HUDEP-2 (cell line): ENCODE data around the gene NXNL2.

Source experiments
- DNase-seq, 76 experiments: peaks; one replicate each; lab custom pipeline; 2025; ENCODE audit not compliant: unreplicated experiment in 76 of 76; lab: John Stamatoyannopoulos, UW

NXNL2 gene

GRCh38 chr9:88534456-88535225 lies at the start of gene NXNL2:
Gene NXNL2 (plus strand): TSS chr9:88535178. CDS start chr9:88535435, 257 bp downstream.
- DNase-seq, result peak in 35 of 76 experiments; percentile 2 to 53 (median 15)

- no peak for DNase-seq
Measured at GRCh38 chr9:88488166-88488565, 46.8 kb upstream of the NXNL2 start.

GRCh38 chr9:88494983-88495721 lies 39.8 kb upstream of the NXNL2 start:
- no peak for DNase-seq

GRCh38 chr9:88497224-88497623 lies 37.8 kb upstream of the NXNL2 start:
- no peak for DNase-seq

- no peak for DNase-seq
Measured at GRCh38 chr9:88498880-88499279, 36.1 kb upstream of the NXNL2 start.

- no peak for DNase-seq
Measured at GRCh38 chr9:88501086-88501485, 33.9 kb upstream of the NXNL2 start.

GRCh38 chr9:88502552-88503034 lies 32.4 kb upstream of the NXNL2 start:
- DNase-seq, result no peak

- DNase-seq, result no peak
Measured at GRCh38 chr9:88503081-88503844, 31.7 kb upstream of the NXNL2 start.

GRCh38 chr9:88503845-88504764 lies 30.9 kb upstream of the NXNL2 start:
- DNase-seq, result no peak

- no peak for DNase-seq
Measured at GRCh38 chr9:88508326-88508725, 26.7 kb upstream of the NXNL2 start.

GRCh38 chr9:88511906-88512305 lies 23.1 kb upstream of the NXNL2 start:
- no peak for DNase-seq

- no peak for DNase-seq
Measured at GRCh38 chr9:88514247-88514646, 20.7 kb upstream of the NXNL2 start.

GRCh38 chr9:88521308-88521707 lies 13.7 kb upstream of the NXNL2 start:
- no peak for DNase-seq

GRCh38 chr9:88522360-88522759 lies 12.6 kb upstream of the NXNL2 start:
- DNase-seq, result no peak

- no peak for DNase-seq
Measured at GRCh38 chr9:88523056-88523455, 11.9 kb upstream of the NXNL2 start.

- no peak for DNase-seq
Measured at GRCh38 chr9:88524911-88525310, 10.1 kb upstream of the NXNL2 start.

GRCh38 chr9:88527618-88528017 lies 7.4 kb upstream of the NXNL2 start:
- DNase-seq, result no peak

GRCh38 chr9:88528080-88528790 lies 6.7 kb upstream of the NXNL2 start:
- DNase-seq, result no peak

- no peak for DNase-seq
Measured at GRCh38 chr9:88529496-88529895, 5.5 kb upstream of the NXNL2 start.

- no peak for DNase-seq
Measured at GRCh38 chr9:88530051-88530450, 4.9 kb upstream of the NXNL2 start.
